Testis (tissue), 2 donors: ENCODE results near the gene HOXA1.

ENCODE experiments used
- POLR2A ChIP-seq: fragments of 450-650 bp; IDR thresholded peaks from one replicate; pipeline ENCODE4 v1.6.1; 2017; ENCODE audit warnings: antibody characterized with exemption, mild to moderate bottlenecking, moderate library complexity
- TF ChIP-seq, protein P1 (sequence below), 3 experiments: fragments of 450-650 bp in 2 of 3; fragments of 200-600 bp in 1 of 3; sonication (generic) in 1 of 3; IDR thresholded peaks; one replicate each; pipeline ENCODE4 v1.5.1; 2016 to 2019; ENCODE audit warnings: antibody characterized with exemption in 3 of 3, mild to moderate bottlenecking in 2 of 3, moderate library complexity in 1 of 3

DNA sequence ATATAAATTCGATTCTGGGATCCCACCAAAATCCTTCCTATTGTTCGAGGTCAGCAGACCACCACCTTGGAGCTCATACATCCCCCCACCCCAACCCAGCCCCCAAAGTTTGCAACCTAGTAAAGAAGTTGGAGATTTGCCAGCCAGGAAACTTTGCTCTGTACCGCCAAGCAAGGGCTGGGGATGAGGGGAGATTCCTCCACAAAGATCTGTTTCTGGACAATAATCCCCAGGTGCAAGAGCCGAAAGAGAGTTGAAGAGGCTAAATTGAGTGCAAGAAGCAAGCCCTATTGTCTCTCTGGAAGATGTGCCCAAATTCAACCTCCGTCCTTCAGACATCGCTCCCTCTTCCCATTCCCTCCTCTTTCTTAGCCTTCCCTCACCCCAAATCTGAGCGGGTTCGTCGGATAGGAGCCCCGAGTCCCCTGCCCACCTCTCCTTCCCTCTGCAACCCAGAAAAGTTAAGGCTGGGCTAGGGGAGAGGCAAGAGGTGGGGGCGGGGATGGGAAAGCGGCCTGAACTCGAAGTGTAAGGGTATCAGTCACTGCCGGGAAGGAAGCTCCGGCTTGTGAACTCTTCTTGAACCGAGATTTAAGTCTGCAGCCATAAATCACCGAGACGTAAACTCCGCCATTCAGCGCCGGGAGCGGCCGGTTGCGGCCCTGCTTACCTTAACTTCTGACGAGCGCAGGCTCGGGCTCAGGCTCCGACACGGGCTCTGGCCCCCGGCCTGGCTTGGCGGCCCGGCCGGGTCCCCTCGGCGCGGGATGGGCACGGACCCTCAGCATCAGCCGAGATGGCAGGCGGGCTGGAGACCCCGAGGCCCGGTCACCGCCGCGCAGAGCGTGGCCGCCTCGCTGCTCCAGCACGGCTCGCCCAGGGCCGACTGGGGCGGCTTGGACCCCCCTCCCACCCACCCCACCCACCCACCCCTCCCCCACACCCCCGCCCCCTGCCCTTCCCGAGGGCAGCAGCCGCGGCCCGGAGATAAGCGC lies 17.5 kb upstream of the HOXA1 start:
- TF ChIP-seq, protein P1, sequence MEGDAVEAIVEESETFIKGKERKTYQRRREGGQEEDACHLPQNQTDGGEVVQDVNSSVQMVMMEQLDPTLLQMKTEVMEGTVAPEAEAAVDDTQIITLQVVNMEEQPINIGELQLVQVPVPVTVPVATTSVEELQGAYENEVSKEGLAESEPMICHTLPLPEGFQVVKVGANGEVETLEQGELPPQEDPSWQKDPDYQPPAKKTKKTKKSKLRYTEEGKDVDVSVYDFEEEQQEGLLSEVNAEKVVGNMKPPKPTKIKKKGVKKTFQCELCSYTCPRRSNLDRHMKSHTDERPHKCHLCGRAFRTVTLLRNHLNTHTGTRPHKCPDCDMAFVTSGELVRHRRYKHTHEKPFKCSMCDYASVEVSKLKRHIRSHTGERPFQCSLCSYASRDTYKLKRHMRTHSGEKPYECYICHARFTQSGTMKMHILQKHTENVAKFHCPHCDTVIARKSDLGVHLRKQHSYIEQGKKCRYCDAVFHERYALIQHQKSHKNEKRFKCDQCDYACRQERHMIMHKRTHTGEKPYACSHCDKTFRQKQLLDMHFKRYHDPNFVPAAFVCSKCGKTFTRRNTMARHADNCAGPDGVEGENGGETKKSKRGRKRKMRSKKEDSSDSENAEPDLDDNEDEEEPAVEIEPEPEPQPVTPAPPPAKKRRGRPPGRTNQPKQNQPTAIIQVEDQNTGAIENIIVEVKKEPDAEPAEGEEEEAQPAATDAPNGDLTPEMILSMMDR (IDR thresholded peaks at IDR 0.05), result no peak
- TF ChIP-seq POLR2A, result no peak
